ENCODE data around the gene RITA1.

DNA sequence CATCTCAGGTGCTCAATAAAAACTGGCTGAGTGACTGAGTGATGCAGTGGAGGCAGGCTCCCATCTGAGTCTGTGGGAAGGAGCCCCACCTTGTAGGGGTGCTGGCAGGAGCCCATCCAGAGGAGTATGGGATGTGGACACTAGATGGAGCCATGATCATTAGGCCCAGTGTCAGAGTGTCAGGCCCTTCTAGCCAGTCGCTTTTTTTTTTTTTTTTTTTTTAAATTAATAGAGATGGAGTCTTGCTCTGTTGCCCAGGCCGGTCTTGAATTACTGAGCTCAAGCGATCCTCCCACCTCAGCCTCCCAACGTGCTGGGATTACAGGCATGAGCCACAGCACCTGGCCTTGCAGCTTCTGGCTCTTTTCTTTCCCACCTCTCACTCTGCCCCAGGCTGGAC, 11.5 kb downstream of the RITA1 start:
- TF ChIP-seq, protein P1, sequence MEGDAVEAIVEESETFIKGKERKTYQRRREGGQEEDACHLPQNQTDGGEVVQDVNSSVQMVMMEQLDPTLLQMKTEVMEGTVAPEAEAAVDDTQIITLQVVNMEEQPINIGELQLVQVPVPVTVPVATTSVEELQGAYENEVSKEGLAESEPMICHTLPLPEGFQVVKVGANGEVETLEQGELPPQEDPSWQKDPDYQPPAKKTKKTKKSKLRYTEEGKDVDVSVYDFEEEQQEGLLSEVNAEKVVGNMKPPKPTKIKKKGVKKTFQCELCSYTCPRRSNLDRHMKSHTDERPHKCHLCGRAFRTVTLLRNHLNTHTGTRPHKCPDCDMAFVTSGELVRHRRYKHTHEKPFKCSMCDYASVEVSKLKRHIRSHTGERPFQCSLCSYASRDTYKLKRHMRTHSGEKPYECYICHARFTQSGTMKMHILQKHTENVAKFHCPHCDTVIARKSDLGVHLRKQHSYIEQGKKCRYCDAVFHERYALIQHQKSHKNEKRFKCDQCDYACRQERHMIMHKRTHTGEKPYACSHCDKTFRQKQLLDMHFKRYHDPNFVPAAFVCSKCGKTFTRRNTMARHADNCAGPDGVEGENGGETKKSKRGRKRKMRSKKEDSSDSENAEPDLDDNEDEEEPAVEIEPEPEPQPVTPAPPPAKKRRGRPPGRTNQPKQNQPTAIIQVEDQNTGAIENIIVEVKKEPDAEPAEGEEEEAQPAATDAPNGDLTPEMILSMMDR (IDR thresholded peaks at IDR 0.05; ENCODE audit: low read length): peak; percentile 75
- TF ChIP-seq EZH2 (IDR thresholded peaks at IDR 0.05; ENCODE audit: borderline replicate concordance, low read length): no peak

Data from OCI-LY1 (cell line).